Caco-2 (cell line): ENCODE data around the gene ADAM12. TPM values are rescaled to one million over a fixed set of nuclear protein-coding genes. Genes with fewer than 3 reads are reported as not detected.

ENCODE experiments used
- BruUV-seq: library from RNA; stranded (reverse); fragments of 400-500 nt; replicated peaks from 2 replicates; lab custom pipeline; 2021; lab: Mats Ljungman, UMichigan
- CTCF ChIA-PET: fragments of 300-600 bp; sonication (Branson Sonifier 250); formaldehyde crosslinking; loops from one replicate; lab custom pipeline; 2022; ENCODE audit warnings: antibody characterized with exemption; lab: Charles Lee
- POLR2A ChIA-PET: fragments of 300-600 bp; sonication (Branson Sonifier 250); formaldehyde crosslinking; loops from one replicate; lab custom pipeline; 2022; ENCODE audit warnings: antibody characterized with exemption; lab: Charles Lee
- DNase-seq, 2 experiments: peaks; one replicate each; pipeline versions ENCODE4 v3.0.0 to v3.0.0-alpha.2; 2020 to 2022
- H3K27me3 ChIP-seq: replicated peaks from 2 replicates; pipeline ENCODE4 v1.6.0; 2011; ENCODE audit warnings: low read length; ENCODE audit not compliant: control insufficient read depth, insufficient read depth
- H3K36me3 ChIP-seq: 2 replicates; pipeline ENCODE4 v1.5.1; 2011; ENCODE audit warnings: low read length; ENCODE audit not compliant: control insufficient read depth, insufficient read depth
- H3K4me1 ChIP-seq: fragments of 250-450 bp; sonication (Bioruptor Pico); 2 replicates; pipeline ENCODE4 v1.5.1; 2020; ENCODE audit warnings: mild to moderate bottlenecking
- H3K4me3 ChIP-seq: 2 replicates; pipeline ENCODE4 v1.5.1; 2011; ENCODE audit warnings: low read depth, mild to moderate bottlenecking, control low read depth, low read length
- H3K9me3 ChIP-seq: fragments of 250-450 bp; sonication (Bioruptor Pico); 2 replicates; pipeline ENCODE4 v1.5.1; 2020; ENCODE audit warnings: mild to moderate bottlenecking, moderate library complexity
- H3K27ac Mint-ChIP-seq: one replicate; pipeline ENCODE4 v1.8.0; 2022; ENCODE audit warnings: mixed read lengths; ENCODE audit not compliant: unreplicated experiment
- H3K27me3 Mint-ChIP-seq: one replicate; pipeline ENCODE4 v1.8.0; 2022; ENCODE audit warnings: mixed read lengths; ENCODE audit not compliant: insufficient read depth, unreplicated experiment
- H3K36me3 Mint-ChIP-seq: one replicate; pipeline ENCODE4 v1.8.0; 2022; ENCODE audit warnings: mild to moderate bottlenecking, mixed read lengths; ENCODE audit not compliant: insufficient read depth, unreplicated experiment
- H3K4me1 Mint-ChIP-seq: one replicate; pipeline ENCODE4 v1.8.0; 2022; ENCODE audit warnings: low read depth, mixed read lengths; ENCODE audit not compliant: unreplicated experiment
- H3K4me3 Mint-ChIP-seq: one replicate; pipeline ENCODE4 v1.8.0; 2022; ENCODE audit warnings: mild to moderate bottlenecking, moderate library complexity, mixed read lengths; ENCODE audit not compliant: unreplicated experiment
- H3K9me3 Mint-ChIP-seq: one replicate; pipeline ENCODE4 v1.8.0; 2022; ENCODE audit warnings: mixed read lengths; ENCODE audit not compliant: unreplicated experiment
- CTCF ChIP-seq, 2 experiments: fragments of 200-600 bp in 1 of 2; IDR thresholded peaks; 1 replicate in 1 of 2; 2 replicates in 1 of 2; pipeline versions ENCODE4 v1.5.1 to v1.8.0; 2011 to 2022; ENCODE audit warnings: antibody characterized with exemption in 1 of 2, control low read depth in 1 of 2, inconsistent platforms in 1 of 2, low read depth in 1 of 2, low read length in 1 of 2, mild to moderate bottlenecking in 1 of 2, moderate library complexity in 1 of 2; ENCODE audit not compliant: insufficient read depth in 1 of 2, severe bottlenecking in 1 of 2, unreplicated experiment in 1 of 2
- intact Hi-C: fragments of 100-400 bp; cut with micrococcal nuclease; formaldehyde crosslinking; loops from one replicate; pipeline ENCODE4 v1.10.0; 2022; ENCODE audit not compliant: unreplicated experiment
- total RNA-seq: library from RNA; stranded (reverse); gene quantifications from 2 replicates; pipeline ENCODE4 v1.2.3, GENCODE V29; 2022

Gene ADAM12
- total RNA-seq, 1 experiment from 2014 or later, result not detected

GRCh38 chr10:126169899-126170298 lies 218.4 kb downstream of the ADAM12 start:
- no peaks in the 10 kb centered on the region for H3K9me3 ChIP-seq
- H3K4me3 Mint-ChIP-seq, result no peak overlapping the region
- no peaks in the 10 kb centered on the region for H3K36me3 Mint-ChIP-seq
- no peak for TF ChIP-seq CTCF (IDR thresholded peaks at IDR 0.05; ENCODE audit: insufficient read depth in 1 of 2, low read depth in 1 of 2, low read length in 1 of 2, severe bottlenecking in 1 of 2, unreplicated experiment in 1 of 2)
- CTCF ChIA-PET, result no interaction called here
- no peaks in the 10 kb centered on the region for H3K36me3 ChIP-seq
- no TSS peak for BruUV-seq
- no peak overlapping the region for H3K4me3 ChIP-seq
- no peak for DNase-seq
- H3K4me1 Mint-ChIP-seq, result no peaks in the 10 kb centered on the region
- H3K4me1 ChIP-seq, result no peaks in the 10 kb centered on the region
- peaks cover 4% of the 10 kb centered on the region for H3K27me3 Mint-ChIP-seq
- intact Hi-C loops, result no loop called here
- no peaks in the 10 kb centered on the region for H3K9me3 Mint-ChIP-seq
- no peak overlapping the region for H3K27ac Mint-ChIP-seq
- POLR2A ChIA-PET, result no interaction called here
- peaks cover 2% of the 10 kb centered on the region for H3K27me3 ChIP-seq

- H3K9me3 ChIP-seq, result no peaks in the 10 kb centered on the region
- no peak for DNase-seq
- no peaks in the 10 kb centered on the region for H3K4me1 ChIP-seq
- peaks cover 15% of the 10 kb centered on the region for H3K27me3 Mint-ChIP-seq
- intact Hi-C loops, result no loop called here
- H3K27ac Mint-ChIP-seq, result no peak overlapping the region
- no peaks in the 10 kb centered on the region for H3K36me3 Mint-ChIP-seq
- H3K9me3 Mint-ChIP-seq, result no peaks in the 10 kb centered on the region
- no TSS peak for BruUV-seq
- H3K4me1 Mint-ChIP-seq, result no peaks in the 10 kb centered on the region
- ChIA-PET POLR2A (no interaction called here), CTCF (no interaction called here)
- peaks cover 2% of the 10 kb centered on the region for H3K27me3 ChIP-seq
- TF ChIP-seq CTCF (IDR thresholded peaks at IDR 0.05; ENCODE audit: insufficient read depth in 1 of 2, low read depth in 1 of 2, low read length in 1 of 2, severe bottlenecking in 1 of 2, unreplicated experiment in 1 of 2), result no peak
- no peak overlapping the region for H3K4me3 ChIP-seq
- H3K36me3 ChIP-seq, result no peaks in the 10 kb centered on the region
- H3K4me3 Mint-ChIP-seq, result no peak overlapping the region
Measured at GRCh38 chr10:126166797-126167196, 221.5 kb downstream of the ADAM12 start.

- no TSS peak for BruUV-seq
- Mint-ChIP-seq H3K9me3 (no peaks in the 10 kb centered on the region), H3K4me1 (no peaks in the 10 kb centered on the region), H3K36me3 (no peaks in the 10 kb centered on the region), H3K27ac (no peak overlapping the region), H3K4me3 (no peak overlapping the region), H3K27me3 (peaks cover 17% of the 10 kb centered on the region)
- TF ChIP-seq CTCF (IDR thresholded peaks at IDR 0.05; ENCODE audit: insufficient read depth in 1 of 2, low read depth in 1 of 2, low read length in 1 of 2, severe bottlenecking in 1 of 2, unreplicated experiment in 1 of 2), result no peak
- no peaks in the 10 kb centered on the region for H3K4me1 ChIP-seq
- intact Hi-C loops, result no loop called here
- H3K27me3 ChIP-seq, result peaks cover 2% of the 10 kb centered on the region
- no peaks in the 10 kb centered on the region for H3K9me3 ChIP-seq
- no peaks in the 10 kb centered on the region for H3K36me3 ChIP-seq
- ChIA-PET POLR2A (no interaction called here), CTCF (no interaction called here)
- no peak for DNase-seq
- no peak overlapping the region for H3K4me3 ChIP-seq
Measured at GRCh38 chr10:126165874-126166273, 222.4 kb downstream of the ADAM12 start.
